ENCODE data around the gene POP5. TPM values are rescaled to one million over a fixed set of nuclear protein-coding genes. Genes with fewer than 3 reads are reported as not detected.
A peak's percentile ranks its signal among the peaks of the same experiment; 100 is the strongest.

POP5 gene
- total RNA-seq, 2 donors from 2014 or later, result 23.9 to 45.8 TPM

DNA sequence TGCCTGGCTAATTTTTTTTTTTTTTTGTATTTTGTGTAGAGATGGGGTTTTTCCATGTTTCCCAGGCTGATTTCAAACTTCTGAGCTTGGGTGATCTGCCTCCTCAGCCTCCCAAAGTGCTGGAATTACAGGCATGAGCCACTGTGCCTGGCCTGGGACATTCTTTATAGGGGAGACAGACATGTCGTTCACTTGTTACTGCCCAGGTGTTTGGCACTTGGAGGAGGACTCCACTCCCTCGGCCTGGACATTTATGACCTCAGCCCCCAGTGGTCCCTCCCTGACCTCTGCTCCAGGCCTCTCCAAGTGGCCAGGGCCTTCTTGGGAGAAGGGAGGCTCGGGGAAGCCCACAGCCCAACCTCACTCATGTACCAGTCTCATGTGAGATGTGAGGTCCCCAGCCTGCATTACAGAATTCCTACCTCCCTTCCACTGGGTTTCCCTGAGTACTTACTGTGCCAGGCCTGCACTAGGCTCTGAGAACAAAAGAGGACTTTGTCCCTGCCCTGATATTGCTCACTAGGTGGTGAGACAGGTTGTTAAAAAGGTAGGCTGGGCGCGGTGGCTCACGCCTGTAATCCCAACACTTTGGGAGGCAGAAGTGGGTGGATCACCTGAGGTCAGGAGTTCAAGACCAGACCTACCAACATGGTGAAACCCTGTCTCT is 9.7 kb upstream of the POP5 start:
- intact Hi-C loops (cut with DNase I), result no loop called here
- Histone ChIP-seq H3K9me3 (no peaks in the 10 kb centered on the region), H3K27ac (no peak overlapping the region), H3K4me1 (no peaks in the 10 kb centered on the region), H3K27me3 (no peaks in the 10 kb centered on the region), H3K36me3 (replicated peaks in 1 of 2; ENCODE audit: insufficient read depth in 1 of 2, low read depth in 2 of 2) (no peaks in the 10 kb centered on the region), H3K4me3 (no peak overlapping the region)
- ATAC-seq, result no peak
- no peak for DNase-seq
- 81 to 84% methylated on average over 6 of the region's 6 CpGs for WGBS, 2 donors
- TF ChIP-seq, protein P1, sequence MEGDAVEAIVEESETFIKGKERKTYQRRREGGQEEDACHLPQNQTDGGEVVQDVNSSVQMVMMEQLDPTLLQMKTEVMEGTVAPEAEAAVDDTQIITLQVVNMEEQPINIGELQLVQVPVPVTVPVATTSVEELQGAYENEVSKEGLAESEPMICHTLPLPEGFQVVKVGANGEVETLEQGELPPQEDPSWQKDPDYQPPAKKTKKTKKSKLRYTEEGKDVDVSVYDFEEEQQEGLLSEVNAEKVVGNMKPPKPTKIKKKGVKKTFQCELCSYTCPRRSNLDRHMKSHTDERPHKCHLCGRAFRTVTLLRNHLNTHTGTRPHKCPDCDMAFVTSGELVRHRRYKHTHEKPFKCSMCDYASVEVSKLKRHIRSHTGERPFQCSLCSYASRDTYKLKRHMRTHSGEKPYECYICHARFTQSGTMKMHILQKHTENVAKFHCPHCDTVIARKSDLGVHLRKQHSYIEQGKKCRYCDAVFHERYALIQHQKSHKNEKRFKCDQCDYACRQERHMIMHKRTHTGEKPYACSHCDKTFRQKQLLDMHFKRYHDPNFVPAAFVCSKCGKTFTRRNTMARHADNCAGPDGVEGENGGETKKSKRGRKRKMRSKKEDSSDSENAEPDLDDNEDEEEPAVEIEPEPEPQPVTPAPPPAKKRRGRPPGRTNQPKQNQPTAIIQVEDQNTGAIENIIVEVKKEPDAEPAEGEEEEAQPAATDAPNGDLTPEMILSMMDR (IDR thresholded peaks at IDR 0.05), result no peak
- TF ChIP-seq POLR2A (IDR thresholded peaks at IDR 0.05), result no peak

DNA sequence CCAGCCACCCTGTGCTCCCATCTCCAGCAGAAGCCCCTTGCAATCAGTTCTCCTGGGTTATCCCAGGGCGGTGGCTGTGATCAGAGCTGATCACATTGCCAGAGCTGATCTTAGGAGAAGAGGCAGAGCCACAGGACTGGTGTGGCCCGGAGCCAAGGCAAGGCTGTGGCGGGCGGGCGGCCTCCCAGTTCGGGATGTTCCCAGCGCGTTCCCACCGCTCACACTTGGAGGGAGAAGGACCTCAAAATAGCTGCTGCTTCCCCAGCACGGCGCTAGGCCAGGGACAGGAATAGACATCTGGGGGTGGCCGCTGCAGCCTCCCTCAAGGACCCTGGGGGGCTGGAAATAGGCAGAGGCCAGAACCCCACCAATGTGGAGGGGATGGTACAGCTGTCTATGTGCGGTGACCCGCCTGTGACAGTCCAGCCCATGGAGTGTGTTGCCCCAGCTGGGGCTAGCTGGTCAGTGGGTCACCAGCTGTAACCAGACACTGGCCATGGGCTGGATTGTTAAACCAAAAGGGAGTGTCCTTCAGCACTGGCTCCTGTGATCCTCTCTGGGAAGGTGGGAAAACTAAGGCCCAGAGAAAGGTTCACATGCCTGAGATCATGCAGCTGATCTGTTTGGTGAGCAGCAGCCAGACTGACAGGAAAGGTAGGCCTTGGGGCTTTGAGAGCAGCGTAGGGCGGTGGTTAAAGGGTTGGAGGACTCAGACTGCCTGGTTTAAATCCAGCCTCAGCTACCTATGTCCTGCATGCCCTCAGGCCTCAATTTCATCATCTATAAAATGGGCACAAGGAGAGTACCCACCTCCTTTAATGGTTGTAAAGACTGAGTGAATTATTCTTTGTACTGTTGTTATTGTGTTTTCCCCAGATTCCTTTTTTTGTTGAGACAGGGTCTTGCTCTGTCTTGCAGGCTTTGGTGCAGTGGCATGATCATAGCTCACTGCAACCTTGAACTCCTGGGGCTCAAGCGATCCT is 8.0 kb upstream of the POP5 start:
- Histone ChIP-seq H3K36me3 (replicated peaks in 1 of 2; ENCODE audit: insufficient read depth in 1 of 2, low read depth in 2 of 2) (no peaks in the 10 kb centered on the region), H3K27ac (no peak overlapping the region), H3K4me3 (no peak overlapping the region), H3K9me3 (no peaks in the 10 kb centered on the region), H3K27me3 (no peaks in the 10 kb centered on the region), H3K4me1 (peaks cover 8% of the 10 kb centered on the region)
- ATAC-seq (no peak), DNase-seq (peak in 2 of 4 donors; percentile 18 to 19)
- WGBS, 2 donors, result 68 to 87% methylated on average over 4 to 11 of the region's 17 CpGs
- TF ChIP-seq, protein P1 (IDR thresholded peaks at IDR 0.05), result no peak
- TF ChIP-seq POLR2A (IDR thresholded peaks at IDR 0.05), result no peak
- intact Hi-C loops (cut with DNase I), result loop anchor here (10.0 kb wide), 2 partner anchors 136 to 516 kb away; partner anchors contain the start of gene ACADS

DNA sequence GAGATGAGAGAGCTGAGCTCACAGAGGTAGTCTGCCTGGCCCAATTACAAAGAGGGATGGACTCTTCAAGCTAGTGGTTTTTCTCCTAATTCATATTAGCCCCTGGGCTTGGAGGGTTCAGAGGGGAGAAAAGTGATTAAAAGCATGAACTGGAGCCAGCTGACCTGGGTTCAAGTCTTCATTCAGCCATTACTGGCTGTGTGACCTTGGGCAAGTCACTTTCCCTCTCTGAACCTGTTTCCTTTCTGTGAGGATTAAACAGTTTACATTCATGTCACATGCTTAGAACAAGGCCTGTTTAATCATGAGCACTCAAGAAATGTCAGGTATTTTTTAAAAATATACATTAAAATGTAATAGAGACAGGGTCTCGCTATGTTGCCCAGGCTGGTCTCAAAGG is 7.2 kb upstream of the POP5 start:
- Histone ChIP-seq H3K4me3 (no peak overlapping the region), H3K4me1 (peaks cover 16% of the 10 kb centered on the region), H3K9me3 (no peaks in the 10 kb centered on the region), H3K27ac (no peak overlapping the region), H3K27me3 (no peaks in the 10 kb centered on the region), H3K36me3 (replicated peaks in 1 of 2; ENCODE audit: insufficient read depth in 1 of 2, low read depth in 2 of 2) (no peaks in the 10 kb centered on the region)
- DNase-seq (no peak), ATAC-seq (no peak)
- intact Hi-C loops (cut with DNase I), result loop anchor here (10.0 kb wide), 2 partner anchors 136 to 516 kb away; partner anchors contain the start of gene ACADS
- 92 to 100% methylated on average over 1 of the region's 1 CpG for WGBS, 2 donors
- no peak for TF ChIP-seq POLR2A (IDR thresholded peaks at IDR 0.05)
- TF ChIP-seq, protein P1 (IDR thresholded peaks at IDR 0.05), result no peak

DNA sequence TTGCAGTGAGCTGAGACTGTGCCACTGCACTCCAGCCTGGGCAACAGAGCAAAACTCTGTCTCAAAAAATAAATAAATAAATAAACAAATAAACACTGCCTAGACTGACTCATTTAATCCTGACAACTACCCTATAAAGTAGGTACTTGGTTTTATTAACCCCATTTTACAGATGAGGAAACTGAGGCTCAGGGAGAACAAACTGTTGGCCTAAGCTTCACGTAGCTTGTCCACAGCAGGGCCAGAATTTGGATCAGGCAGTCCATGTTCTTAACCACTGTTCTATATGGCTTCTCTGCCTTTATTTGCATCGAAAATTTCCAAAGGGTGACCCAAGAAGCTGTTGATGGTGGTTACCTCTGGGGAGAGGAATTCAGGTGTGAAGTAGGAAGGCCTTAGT is 5.7 kb upstream of the POP5 start:
- intact Hi-C loops (cut with DNase I), result loop anchor here (10.0 kb wide), 2 partner anchors 138 to 518 kb away; partner anchors contain the start of gene ACADS

More for the DNA sequence above, 5.7 kb upstream of the POP5 start:
- Histone ChIP-seq H3K4me3 (no peak overlapping the region), H3K27ac (no peak overlapping the region), H3K36me3 (replicated peaks in 1 of 2; ENCODE audit: insufficient read depth in 1 of 2, low read depth in 2 of 2) (no peaks in the 10 kb centered on the region), H3K27me3 (no peaks in the 10 kb centered on the region), H3K9me3 (no peaks in the 10 kb centered on the region), H3K4me1 (peaks cover 23% of the 10 kb centered on the region)
- ATAC-seq, result no peak
- DNase-seq, result no peak
- TF ChIP-seq, protein P1 (IDR thresholded peaks at IDR 0.05), result no peak
- TF ChIP-seq POLR2A (IDR thresholded peaks at IDR 0.05), result no peak
- WGBS, 2 donors, result 82 to 90% methylated on average over 2 of the region's 2 CpGs
